Small intestine (tissue), 7 donors: ENCODE results near the gene GALNT16. TPM values are rescaled to one million over a fixed set of nuclear protein-coding genes. Genes with fewer than 3 reads are reported as not detected.

Source experiments
- DNase-seq, 2 donors: peaks; one replicate each; pipeline versions ENCODE4 v3.0.0 to v3.0.0-alpha.2; 2013
- FAIRE-seq: peaks from 2 replicates; lab custom pipeline; 2012; peaks lifted over from hg19 to GRCh38; lab: Jason Lieb, UNC
- H3K27ac ChIP-seq, 3 donors: one replicate each; pipeline ENCODE4 v1.5.1; 2013; ENCODE audit warnings: low read length in 2 of 3, mild to moderate bottlenecking in 2 of 3, control low read depth in 1 of 3, inconsistent platforms in 1 of 3, low read depth in 1 of 3, moderate library complexity in 1 of 3
- H3K27me3 ChIP-seq, 3 donors: one replicate each; pipeline ENCODE4 v1.6.1; 2013; ENCODE audit warnings: low read length in 3 of 3, inconsistent platforms in 1 of 3; ENCODE audit not compliant: control insufficient read depth in 3 of 3, insufficient read depth in 3 of 3
- H3K36me3 ChIP-seq, 3 donors: one replicate each; pipeline ENCODE4 v1.6.1; 2013; ENCODE audit warnings: low read length in 3 of 3, inconsistent platforms in 1 of 3, low read depth in 1 of 3, mild to moderate bottlenecking in 1 of 3, moderate library complexity in 1 of 3; ENCODE audit not compliant: control insufficient read depth in 3 of 3, insufficient read depth in 2 of 3
- H3K4me1 ChIP-seq, 3 donors: one replicate each; pipeline ENCODE4 v1.6.1; 2013; ENCODE audit warnings: low read length in 2 of 3, inconsistent platforms in 1 of 3, low read depth in 1 of 3, mild to moderate bottlenecking in 1 of 3, moderate library complexity in 1 of 3; ENCODE audit not compliant: control insufficient read depth in 3 of 3, insufficient read depth in 2 of 3
- H3K4me3 ChIP-seq, 3 donors: one replicate each; pipeline ENCODE4 v1.5.1; 2013; ENCODE audit warnings: low read length in 3 of 3, control low read depth in 1 of 3, inconsistent platforms in 1 of 3, low read depth in 1 of 3, mild to moderate bottlenecking in 1 of 3, moderate library complexity in 1 of 3
- H3K9me3 ChIP-seq, 2 donors: one replicate each; pipeline ENCODE4 v1.6.1; 2013; ENCODE audit warnings: low read depth in 1 of 2, low read length in 1 of 2; ENCODE audit not compliant: control insufficient read depth in 2 of 2, insufficient read depth in 1 of 2
- WGBS, 3 donors: extraction: QIAGEN DNeasy Blood & Tissue Kit; methylation state at CpG; one replicate each; pipeline ENCODE4 v1.1.7; 2013; 5-methylcytosine and 5-hydroxymethylcytosine counted together
- polyA plus RNA-seq, 4 donors: library from polyadenylated mRNA; stranded (reverse) in 3 of 4; unstranded in 1 of 4; fragments of 200-250 nt in 3 of 4; fragments of 120-200 nt in 1 of 4; gene quantifications; one replicate each; pipeline versions ENCODE4 v1.2.1 to v1.2.3, GENCODE V29; 2013
- donor health status: healthy with polysubstance abuse.
- donor health status: control.
- donor health status: control.
- donor health status: Bipolar disorder and iron deficiency.
- donor health status: healthy.

Gene GALNT16
- polyA plus RNA-seq, 4 donors = 0.45 to 18.2 (median 1.5) TPM

DNA sequence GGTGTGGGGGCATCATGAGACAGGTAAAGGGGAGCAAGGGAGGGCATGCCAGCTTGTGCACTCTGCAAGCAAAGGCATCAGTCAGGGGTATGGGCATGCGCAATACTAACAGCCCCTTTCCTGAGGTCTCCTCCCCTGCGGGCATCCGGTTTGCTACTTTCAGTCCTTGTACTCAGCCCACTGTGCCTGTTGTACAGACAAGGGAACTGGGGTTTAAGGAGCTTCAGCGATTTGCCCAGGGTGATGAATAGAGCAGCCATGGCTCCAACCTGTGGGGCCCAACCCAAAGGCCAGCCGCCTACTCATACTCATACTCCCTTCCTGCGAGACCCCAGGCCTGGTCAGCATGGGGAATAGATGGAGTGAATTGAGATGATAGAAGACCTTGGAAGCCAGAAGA is 66.7 kb downstream of the GALNT16 start:
- Histone ChIP-seq H3K4me3 (no peak overlapping the region), H3K27me3 (no peaks in the 10 kb centered on the region), H3K4me1 (no peaks in the 10 kb centered on the region), H3K27ac (no peak overlapping the region), H3K36me3 (peaks cover 0 to 25% (median 0%) of the 10 kb centered on the region in 3 donors), H3K9me3 (no peaks in the 10 kb centered on the region)
- WGBS, 3 donors = 71 to 80% (median 79%) methylated on average over 5 to 6 of the region's 6 CpGs
- DNase-seq = no peak
- FAIRE-seq = no peak

DNA sequence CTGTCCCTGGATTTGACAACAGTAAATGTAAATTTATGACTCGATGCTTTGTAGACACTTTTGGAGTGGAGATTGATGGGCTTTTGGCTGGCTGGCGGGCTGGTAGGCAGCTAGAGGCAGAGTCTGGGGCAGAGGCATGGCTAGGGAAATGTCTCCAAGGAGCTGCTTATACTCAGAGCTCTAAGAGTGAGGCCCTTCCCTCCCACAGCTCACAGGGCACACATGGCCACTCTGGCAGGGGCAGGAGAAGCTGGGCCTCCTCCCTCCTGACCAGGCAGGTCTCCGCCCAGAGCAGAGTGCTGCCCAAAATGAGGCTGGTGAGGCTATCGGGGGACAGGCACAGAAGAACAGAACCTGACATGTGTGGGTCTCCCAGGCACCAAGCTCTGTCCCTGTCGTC is 67.5 kb downstream of the GALNT16 start:
- H3K9me3 ChIP-seq = no peaks in the 10 kb centered on the region
- H3K4me3 ChIP-seq = no peak overlapping the region
- peaks cover 0 to 25% (median 0%) of the 10 kb centered on the region in 3 donors for H3K36me3 ChIP-seq
- no peak for FAIRE-seq
- no peaks in the 10 kb centered on the region for H3K27me3 ChIP-seq
- no peaks in the 10 kb centered on the region for H3K4me1 ChIP-seq
- WGBS, 3 donors = 83 to 87% (median 84%) methylated on average over 5 of the region's 5 CpGs
- no peak for DNase-seq
- H3K27ac ChIP-seq = no peak overlapping the region

GRCh38 chr14:69328317-69328716 is 68.4 kb downstream of the GALNT16 start:
- FAIRE-seq = no peak
- no peak overlapping the region for H3K4me3 ChIP-seq
- no peak for DNase-seq

DNA sequence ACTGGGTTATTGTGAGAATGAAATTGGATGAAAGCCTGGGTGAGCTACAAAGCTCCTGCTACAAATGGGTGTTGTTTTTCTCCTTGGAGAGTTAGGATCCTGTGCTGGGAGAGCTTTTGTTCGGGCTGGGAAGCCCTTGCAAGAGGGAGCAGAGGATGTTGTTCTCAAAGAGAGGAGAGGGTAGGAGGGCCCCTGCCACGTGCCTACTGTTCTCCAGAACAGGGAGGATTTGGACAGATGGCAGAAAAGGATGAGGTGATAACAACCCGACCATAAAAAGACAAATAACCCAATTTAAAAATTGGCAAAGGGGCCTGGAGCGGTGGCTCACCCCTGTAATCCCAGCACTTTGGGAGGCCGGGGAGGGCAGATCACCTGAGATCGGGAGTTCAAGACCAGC is 68.8 kb downstream of the GALNT16 start:
- H3K27ac ChIP-seq = no peak overlapping the region
- H3K9me3 ChIP-seq = no peaks in the 10 kb centered on the region
- DNase-seq (no peak), FAIRE-seq (no peak)
- H3K36me3 ChIP-seq = peaks cover 0 to 26% (median 0%) of the 10 kb centered on the region in 3 donors
- H3K4me3 ChIP-seq = no peak overlapping the region
- no peaks in the 10 kb centered on the region for H3K27me3 ChIP-seq
- H3K4me1 ChIP-seq = no peaks in the 10 kb centered on the region
- 78 to 89% (median 87%) methylated on average over 6 of the region's 6 CpGs for WGBS, 3 donors

More at GRCh38 chr14:69328317-69328716, 68.4 kb downstream of the GALNT16 start:
- no peaks in the 10 kb centered on the region for H3K9me3 ChIP-seq
- no peak overlapping the region for H3K27ac ChIP-seq
- H3K4me1 ChIP-seq = no peaks in the 10 kb centered on the region
- H3K36me3 ChIP-seq = peaks cover 0 to 25% (median 0%) of the 10 kb centered on the region in 3 donors
- WGBS, 3 donors = 89 to 92% (median 91%) methylated on average over 15 of the region's 15 CpGs
- H3K27me3 ChIP-seq = no peaks in the 10 kb centered on the region

GRCh38 chr14:69331206-69331605 is 71.2 kb downstream of the GALNT16 start:
- WGBS, 3 donors = 78 to 91% (median 84%) methylated on average over 4 of the region's 4 CpGs
- Histone ChIP-seq H3K9me3 (no peaks in the 10 kb centered on the region), H3K4me1 (no peaks in the 10 kb centered on the region), H3K27me3 (no peaks in the 10 kb centered on the region), H3K36me3 (peaks cover 0 to 24% (median 0%) of the 10 kb centered on the region in 3 donors), H3K4me3 (no peak overlapping the region), H3K27ac (no peak overlapping the region)
- FAIRE-seq (no peak), DNase-seq (no peak)

- 84 to 88% (median 85%) methylated on average over 13 of the region's 13 CpGs for WGBS, 3 donors
- DNase-seq = no peak
- H3K4me3 ChIP-seq = no peak overlapping the region
- H3K27me3 ChIP-seq = no peaks in the 10 kb centered on the region
- no peak overlapping the region for H3K27ac ChIP-seq
- H3K9me3 ChIP-seq = no peaks in the 10 kb centered on the region
- peaks cover 0 to 16% (median 0%) of the 10 kb centered on the region in 3 donors for H3K36me3 ChIP-seq
- no peak for FAIRE-seq
- H3K4me1 ChIP-seq = no peaks in the 10 kb centered on the region
These were observed 72.9 kb downstream of the GALNT16 start for GRCh38 chr14:69332782-69333395.

- Histone ChIP-seq H3K9me3 (no peaks in the 10 kb centered on the region), H3K27ac (no peak overlapping the region), H3K27me3 (no peaks in the 10 kb centered on the region), H3K4me1 (no peaks in the 10 kb centered on the region), H3K4me3 (no peak overlapping the region), H3K36me3 (peaks cover 0 to 17% (median 0%) of the 10 kb centered on the region in 3 donors)
- no peak for FAIRE-seq
- 71 to 83% (median 71%) methylated on average over 4 of the region's 4 CpGs for WGBS, 3 donors
- no peak for DNase-seq
These were observed 73.9 kb downstream of the GALNT16 start for GRCh38 chr14:69333791-69334337.

GRCh38 chr14:69334576-69334975 is 74.6 kb downstream of the GALNT16 start:
- Histone ChIP-seq H3K27ac (no peak overlapping the region), H3K4me1 (no peaks in the 10 kb centered on the region), H3K4me3 (no peak overlapping the region), H3K36me3 (peaks cover 0 to 20% (median 0%) of the 10 kb centered on the region in 3 donors), H3K27me3 (no peaks in the 10 kb centered on the region), H3K9me3 (no peaks in the 10 kb centered on the region)
- no peak for DNase-seq
- 88 to 93% (median 88%) methylated on average over 5 to 6 of the region's 6 CpGs for WGBS, 3 donors
- FAIRE-seq = no peak
